ENCODE results near the gene FARSA.
"Not testable (repeated sequence)": the region's sequence is repeated elsewhere in the genome, so short reads cannot be mapped to it uniquely, and the experiment has no call there.

FARSA gene

GRCh38 chr19:12954612-12954962 is 21.1 kb upstream of the FARSA start:
- TF ChIP-seq CTCF (IDR thresholded peaks at IDR 0.05; ENCODE audit: control extremely low read depth, extremely low read depth, low read depth, missing control alignments) = no peak
- ChIA-PET CTCF (interaction anchor here (0.8 to 6.7 kb wide), 3 partner anchors 10 to 140 kb away, joined by 3 to 56 read pairs (median 6); no protein-coding TSS in a partner anchor), POLR2A (no interaction called here)
- DNase-seq (ENCODE audit: extremely low spot score) = no peak

GRCh38 chr19:12953799-12954611 is 20.5 kb upstream of the FARSA start:
- POLR2A ChIA-PET = interaction anchor here (0.6 kb wide), 1 partner anchor 15 kb away, joined by 3 read pairs; no protein-coding TSS in a partner anchor
- CTCF ChIA-PET = interaction anchor here (0.8 to 6.7 kb wide), 5 partner anchors 11 to 140 kb away, joined by 3 to 56 read pairs (median 5); no protein-coding TSS in a partner anchor
- no peak for DNase-seq (ENCODE audit: extremely low spot score)
- TF ChIP-seq CTCF (IDR thresholded peaks at IDR 0.05; ENCODE audit: control extremely low read depth, extremely low read depth, low read depth, missing control alignments) = no peak

- ChIA-PET CTCF (interaction anchor here (0.7 to 6.7 kb wide), 5 partner anchors 11 to 141 kb away, joined by 3 to 56 read pairs (median 5); no protein-coding TSS in a partner anchor), POLR2A (interaction anchor here (0.6 to 1.5 kb wide), 2 partner anchors 14 to 16 kb away, joined by 3 to 4 read pairs; no protein-coding TSS in a partner anchor)
- TF ChIP-seq CTCF (IDR thresholded peaks at IDR 0.05; ENCODE audit: control extremely low read depth, extremely low read depth, low read depth, missing control alignments) = no peak
- DNase-seq (ENCODE audit: extremely low spot score) = no peak
Measured at GRCh38 chr19:12953138-12953798, 19.8 kb upstream of the FARSA start.

- DNase-seq (ENCODE audit: extremely low spot score) = no peak
- CTCF ChIA-PET = interaction anchor here (0.7 to 6.7 kb wide), 5 partner anchors 12 to 141 kb away, joined by 3 to 56 read pairs (median 5); no protein-coding TSS in a partner anchor
Measured at GRCh38 chr19:12952488-12953137, 19.1 kb upstream of the FARSA start.

GRCh38 chr19:12952050-12952449 is 18.5 kb upstream of the FARSA start:
- ChIA-PET CTCF (interaction anchor here (2.0 to 6.7 kb wide), 2 partner anchors 13 to 25 kb away, joined by 5 to 56 read pairs; no protein-coding TSS in a partner anchor), POLR2A (interaction anchor here (1.5 kb wide), 1 partner anchor 14 kb away, joined by 4 read pairs; no protein-coding TSS in a partner anchor)

More at GRCh38 chr19:12952488-12953137, 19.1 kb upstream of the FARSA start:
- TF ChIP-seq CTCF (IDR thresholded peaks at IDR 0.05; ENCODE audit: control extremely low read depth, extremely low read depth, low read depth, missing control alignments) = no peak
- POLR2A ChIA-PET = interaction anchor here (1.5 kb wide), 1 partner anchor 15 kb away, joined by 4 read pairs; no protein-coding TSS in a partner anchor

GRCh38 chr19:12949363-12950283 is 16.1 kb upstream of the FARSA start:
- CTCF ChIA-PET = interaction anchor here (1.8 to 2.6 kb wide), 2 partner anchors 16 to 112 kb away, joined by 3 to 12 read pairs; no protein-coding TSS in a partner anchor
- DNase-seq (ENCODE audit: extremely low spot score) = no peak
- TF ChIP-seq CTCF (IDR thresholded peaks at IDR 0.05; ENCODE audit: control extremely low read depth, extremely low read depth, low read depth, missing control alignments) = no peak
- POLR2A ChIA-PET = interaction anchor here (0.6 kb wide), 1 partner anchor 79 kb away, joined by 3 read pairs; no protein-coding TSS in a partner anchor

More at GRCh38 chr19:12952050-12952449, 18.5 kb upstream of the FARSA start:
- not testable (repeated sequence) for DNase-seq (ENCODE audit: extremely low spot score)

All from GM10248 (cell line).